GM18511 (cell line): ENCODE data around the gene S100A1.
A peak's percentile ranks its signal among the peaks of the same experiment; 100 is the strongest.

Experiments
- ATAC-seq: cut with Tn5 transposase; IDR thresholded peaks from one replicate; pipeline ENCODE4 v1.9.1; 2021; ENCODE audit warnings: mild to moderate bottlenecking, moderate library complexity; ENCODE audit not compliant: unreplicated experiment

The S100A1 gene

DNA sequence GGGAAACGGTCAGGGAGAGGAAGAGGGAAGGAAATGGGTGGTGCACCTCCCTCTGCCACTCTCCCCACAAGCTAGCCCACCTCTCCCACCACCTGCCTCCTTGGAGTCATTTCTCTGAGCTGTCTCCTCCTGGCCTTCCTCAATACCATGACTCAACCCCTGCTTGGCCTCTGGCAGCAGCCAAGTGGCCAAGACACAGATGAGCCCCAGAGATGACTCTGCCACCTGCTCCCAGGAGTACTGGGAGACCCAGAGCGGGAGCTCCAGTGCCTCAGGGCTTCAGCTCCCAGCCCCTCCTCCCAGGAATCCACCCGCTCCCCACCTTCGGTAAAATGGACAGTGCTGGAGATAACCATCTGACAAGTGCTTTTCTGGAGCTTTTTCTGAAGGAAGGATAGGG, 17.9 kb upstream of the S100A1 start:
- no peak for ATAC-seq

DNA sequence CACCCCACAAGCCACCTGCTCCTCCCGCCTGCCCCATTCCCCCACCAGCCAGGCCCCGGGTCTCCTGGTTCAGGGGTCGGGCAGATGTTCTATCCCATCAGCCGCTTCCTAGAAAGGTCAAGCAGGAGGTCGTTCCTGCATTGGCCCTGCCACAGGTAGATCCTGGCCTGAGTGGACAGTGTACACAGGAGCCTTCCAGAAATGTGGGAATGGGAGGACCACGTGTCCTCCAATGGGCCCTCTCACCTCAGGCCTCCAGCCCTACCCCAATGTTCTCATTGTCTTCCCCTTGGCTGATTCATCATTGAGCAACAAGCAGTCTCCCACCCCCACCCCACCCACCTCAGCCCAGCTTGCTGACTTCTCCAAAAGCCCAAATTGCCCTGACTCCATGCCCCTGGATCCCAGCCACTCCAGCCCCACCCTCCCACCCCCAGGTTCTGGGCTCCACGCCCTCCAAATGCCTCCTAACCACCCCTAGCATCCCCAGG, 17.4 kb upstream of the S100A1 start:
- ATAC-seq = no peak

DNA sequence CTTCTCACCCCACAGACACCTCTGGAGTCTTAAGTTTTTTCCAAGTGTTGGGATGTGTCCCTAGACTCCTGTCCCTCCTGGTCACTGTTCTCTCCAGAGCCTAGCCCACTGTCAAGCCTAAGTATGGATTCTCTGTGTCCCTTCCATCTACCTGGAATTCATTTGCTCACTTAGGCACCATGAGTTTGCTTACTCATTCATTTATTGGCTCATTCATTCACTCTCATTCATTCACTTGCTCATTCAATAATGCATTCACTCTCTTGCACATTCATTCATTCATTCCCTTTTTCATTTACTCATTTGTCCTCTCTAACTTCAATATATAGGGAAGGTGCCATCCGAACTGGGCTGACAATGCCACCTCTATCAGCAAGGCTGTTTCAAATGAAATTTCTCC, 16.9 kb upstream of the S100A1 start:
- ATAC-seq = no peak

DNA sequence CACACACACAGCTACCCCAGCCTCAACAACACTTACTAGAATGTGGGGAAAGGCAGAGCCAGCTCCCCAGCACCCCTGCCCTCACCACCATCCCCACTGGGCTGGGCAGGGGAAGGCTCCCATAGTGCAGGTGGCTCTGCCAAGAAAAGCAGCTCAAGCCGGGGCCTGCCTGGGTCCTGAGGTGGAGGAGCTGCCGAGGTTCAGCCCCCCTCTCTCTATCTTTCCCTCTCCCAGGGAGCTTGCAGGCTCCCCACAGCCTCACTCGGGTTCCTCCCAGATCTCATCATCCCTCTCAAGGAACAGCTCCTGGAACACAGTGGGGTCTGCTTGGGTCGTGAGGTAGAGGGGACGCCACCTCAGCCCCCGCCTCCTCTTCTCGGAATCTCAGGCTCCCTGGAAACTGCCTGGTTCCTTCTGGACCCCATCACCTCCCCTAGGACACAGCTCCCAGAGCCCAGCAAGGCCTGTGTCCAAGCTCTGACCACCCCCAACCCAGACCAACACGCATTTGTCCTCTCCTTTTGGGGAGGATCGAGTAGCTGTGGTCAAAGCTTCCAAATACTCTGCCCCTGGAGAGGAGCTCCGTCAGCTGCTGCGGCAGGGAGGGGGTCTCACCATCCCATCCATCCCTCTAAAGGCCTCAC, 16.0 kb upstream of the S100A1 start:
- ATAC-seq = no peak

DNA sequence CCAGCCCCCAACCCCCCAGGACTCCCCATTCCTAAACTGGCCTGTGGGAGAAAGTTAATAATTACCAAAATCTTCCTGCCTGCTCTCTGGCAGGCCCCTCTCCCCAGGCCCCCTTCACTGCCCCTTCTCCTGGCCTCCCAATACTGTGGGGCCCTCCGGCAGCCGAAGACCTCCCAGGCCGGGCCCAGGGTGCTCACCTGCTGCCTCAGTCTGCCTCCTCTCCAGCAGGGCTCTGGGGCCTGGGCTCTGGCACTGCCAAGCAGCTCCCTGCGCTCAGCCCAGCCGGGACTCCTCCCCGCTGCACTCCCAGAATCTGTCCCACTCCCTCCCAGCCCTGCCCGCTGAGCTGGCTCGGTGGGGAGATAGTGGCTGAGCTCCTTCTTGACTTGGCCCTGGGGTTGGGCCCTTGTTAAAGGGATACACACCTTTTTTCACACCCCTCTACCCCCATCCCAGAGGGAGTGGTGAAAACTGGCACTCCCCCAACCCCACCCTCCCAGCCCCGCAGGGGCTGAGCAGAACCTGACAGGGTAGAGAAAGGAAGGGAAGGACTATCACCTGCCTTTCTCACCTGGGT, 15.4 kb upstream of the S100A1 start, which contains the start of gene S100A16:
Gene S100A16 (minus strand): TSS at position 383 of the 577 bp plus-strand sequence. CDS start 4,986 bp downstream, outside the sequence.
- no peak for ATAC-seq

DNA sequence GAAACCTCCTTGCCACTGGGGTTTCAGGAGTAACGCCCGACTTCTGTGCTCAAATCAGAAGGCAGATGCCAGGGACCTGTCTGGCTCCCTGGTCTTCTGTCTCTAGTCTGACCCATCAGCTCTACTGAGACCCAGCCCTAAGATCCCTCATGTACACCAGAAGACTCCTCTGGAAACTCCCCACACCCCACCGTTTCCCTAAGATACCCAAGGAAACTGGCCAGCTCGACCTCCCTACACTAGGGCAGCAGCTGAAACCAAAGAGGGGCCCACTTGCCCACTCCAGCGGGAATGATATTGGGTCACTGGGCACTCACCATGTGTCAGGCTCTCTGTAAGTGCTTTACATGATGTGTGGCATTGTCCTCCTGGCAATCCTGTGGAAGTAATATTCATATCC, 14.8 kb upstream of the S100A1 start:
- ATAC-seq = no peak

DNA sequence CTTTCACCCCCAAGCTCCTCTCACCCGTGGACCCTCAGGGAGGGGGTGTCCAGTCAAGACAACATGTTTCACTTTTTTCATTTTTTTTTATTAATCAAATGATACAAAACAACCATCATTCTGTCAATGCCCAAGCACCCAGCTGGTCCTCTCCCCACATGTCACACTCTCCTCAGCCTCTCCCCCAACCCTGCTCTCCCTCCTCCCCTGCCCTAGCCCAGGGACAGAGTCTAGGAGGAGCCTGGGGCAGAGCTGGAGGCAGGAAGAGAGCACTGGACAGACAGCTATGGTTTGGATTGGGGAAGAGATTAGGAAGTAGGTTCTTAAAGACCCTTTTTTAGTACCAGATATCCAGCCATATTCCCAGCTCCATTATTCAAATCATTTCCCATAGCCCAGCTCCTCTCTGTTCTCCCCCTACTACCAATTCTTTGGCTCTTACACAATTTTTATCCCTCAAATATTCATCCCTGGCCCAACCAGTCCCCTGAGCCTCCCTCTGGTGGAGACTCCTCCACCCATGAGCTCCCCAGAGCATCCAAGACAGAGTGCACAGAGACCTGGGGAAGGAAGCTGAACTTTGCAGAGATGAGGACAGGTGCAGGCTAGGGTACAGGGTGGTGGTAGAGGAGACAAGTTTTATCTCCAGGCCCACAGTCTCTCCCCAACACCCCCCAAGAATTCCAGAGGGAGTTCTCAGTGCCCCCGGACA, 13.9 kb upstream of the S100A1 start:
- no peak for ATAC-seq

DNA sequence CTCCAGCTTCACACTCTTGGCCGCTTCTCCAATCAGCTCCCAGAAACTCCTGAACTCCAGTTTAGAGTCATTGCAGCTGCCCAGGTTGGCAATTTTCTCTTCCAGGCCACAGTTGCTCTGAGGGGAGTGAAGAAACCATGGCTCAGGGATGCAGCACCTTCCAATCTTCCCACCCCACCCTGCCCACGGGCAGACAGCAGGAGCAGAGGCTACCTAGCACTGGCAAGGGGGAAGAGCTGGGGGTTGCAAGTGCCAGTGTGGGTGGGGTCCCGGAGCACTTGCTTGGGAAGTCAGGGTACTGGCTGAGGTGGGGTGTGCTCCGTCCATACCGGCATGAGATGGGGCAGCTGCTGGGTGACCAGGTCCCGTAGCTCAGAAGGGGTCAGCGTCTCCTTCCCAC, 13.3 kb upstream of the S100A1 start:
- no peak for ATAC-seq

DNA sequence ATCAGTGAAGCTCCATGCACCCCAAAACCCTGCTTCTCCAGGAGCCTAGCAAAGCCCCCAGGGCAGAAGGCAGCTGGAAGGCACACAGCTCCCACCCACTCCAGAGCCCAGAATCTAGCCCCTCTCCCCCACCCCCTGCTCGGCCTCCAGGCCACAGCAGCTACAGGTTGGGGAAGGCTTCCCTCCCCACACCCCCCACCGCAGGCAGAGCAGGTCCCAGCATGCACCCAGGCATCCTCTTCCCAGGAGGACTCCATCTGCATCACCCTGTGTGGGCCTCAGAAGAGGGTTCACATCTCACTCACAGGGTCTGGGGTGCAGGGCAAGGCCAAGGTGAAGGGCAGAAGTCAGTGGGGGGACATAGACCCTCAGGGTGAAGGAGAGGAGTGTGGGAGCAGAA, 12.8 kb upstream of the S100A1 start:
- no peak for ATAC-seq

DNA sequence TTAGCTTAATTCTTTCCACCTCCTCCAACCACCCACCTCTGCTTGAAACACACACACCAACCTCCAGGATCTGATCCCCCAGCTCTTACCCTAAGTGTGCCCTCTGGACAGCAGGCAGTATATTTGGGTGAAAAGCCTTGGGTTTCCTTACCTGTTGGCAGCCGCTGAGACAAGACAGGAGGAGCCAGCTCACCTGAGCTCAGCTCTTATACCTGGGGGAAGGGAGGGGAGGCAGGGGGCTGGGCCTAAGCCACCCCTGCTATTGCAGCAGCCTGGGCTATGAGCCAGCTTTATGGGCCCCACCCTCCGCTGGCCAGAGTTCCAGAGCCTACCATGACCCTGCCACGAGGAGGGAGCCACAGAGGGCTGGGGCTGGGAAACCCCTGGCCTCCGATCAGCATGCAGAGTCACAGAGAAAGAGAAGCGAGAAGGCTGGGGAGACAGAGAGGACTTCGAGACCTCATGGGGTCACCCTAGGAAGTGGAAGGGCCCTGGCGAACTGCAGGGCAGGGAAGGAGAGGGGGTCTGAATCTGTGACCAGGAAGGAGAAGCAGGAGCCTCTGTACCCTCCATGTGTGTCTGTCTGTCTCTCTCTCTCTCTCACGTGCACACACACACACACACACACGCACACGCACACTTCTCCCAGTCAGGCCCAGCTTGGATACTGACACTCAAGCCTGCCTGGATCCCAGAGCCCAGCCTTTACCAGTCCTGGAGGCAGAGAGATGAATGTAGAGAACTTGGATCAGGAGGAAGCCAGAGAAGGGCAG, 11.9 kb upstream of the S100A1 start, which contains the start of gene S100A14:
Gene S100A14 (minus strand): TSS at position 182 of the 773 bp plus-strand sequence. CDS start 467 bp downstream, outside the sequence.
- ATAC-seq = no peak

DNA sequence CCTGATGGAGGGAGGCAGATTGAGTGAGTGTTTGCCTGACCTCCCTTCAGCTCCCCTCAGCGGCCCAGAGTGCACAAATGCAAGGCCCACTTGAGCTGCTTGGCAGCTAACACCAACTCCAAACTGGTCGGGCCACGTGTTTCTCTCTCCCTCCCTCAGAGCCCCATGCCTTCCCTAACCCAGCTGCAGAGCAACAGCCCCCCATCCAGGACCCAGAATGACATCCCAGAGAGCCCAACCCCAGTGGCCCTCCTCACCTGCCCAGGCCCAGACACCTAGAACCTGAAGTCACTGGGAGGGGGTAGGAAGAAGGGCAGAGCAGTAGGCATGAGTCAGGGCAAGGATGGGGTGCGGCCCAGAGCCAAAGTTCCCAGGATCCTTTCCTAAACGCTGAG, 11.3 kb upstream of the S100A1 start:
- no peak for ATAC-seq

DNA sequence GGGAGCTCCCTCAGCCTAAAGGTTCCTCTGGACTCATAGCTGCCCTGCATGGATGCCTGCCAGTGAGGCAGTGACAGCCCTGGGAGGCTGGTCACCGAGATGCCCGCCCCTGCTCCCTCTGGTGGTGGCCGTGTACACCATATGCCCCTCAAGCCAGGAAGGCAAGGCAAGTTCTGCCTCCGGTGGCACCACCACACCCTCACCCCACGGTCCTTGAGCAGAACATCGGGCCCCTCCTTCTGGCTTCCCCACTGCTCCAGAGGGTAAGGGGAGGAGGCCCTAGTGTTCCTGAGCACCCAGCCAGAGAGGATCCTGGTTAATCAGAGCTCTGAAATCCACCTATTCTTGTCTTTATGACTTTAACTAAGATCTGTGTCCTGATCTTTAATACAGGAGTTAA, 10.6 kb upstream of the S100A1 start:
- ATAC-seq = peak; percentile 69

DNA sequence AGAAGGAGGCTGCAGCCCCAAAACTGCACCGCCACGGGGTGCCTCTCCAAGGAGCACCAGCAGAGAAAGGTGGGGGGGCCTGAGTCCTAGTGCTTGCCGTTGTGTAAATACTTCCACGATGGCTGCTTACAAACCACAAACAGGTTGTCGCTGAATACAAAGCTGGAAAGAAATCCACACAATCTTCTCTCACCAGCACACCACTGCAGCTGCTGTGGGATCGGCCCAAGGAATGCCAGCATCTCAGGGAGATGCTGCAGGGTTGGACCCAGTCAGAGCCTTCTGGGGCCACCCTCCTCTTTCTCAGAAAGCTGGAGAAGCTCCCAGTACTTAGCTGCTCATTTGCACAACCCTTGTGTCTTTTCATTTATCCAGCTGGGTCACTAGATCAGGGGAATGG, 9.1 kb upstream of the S100A1 start:
- no peak for ATAC-seq

DNA sequence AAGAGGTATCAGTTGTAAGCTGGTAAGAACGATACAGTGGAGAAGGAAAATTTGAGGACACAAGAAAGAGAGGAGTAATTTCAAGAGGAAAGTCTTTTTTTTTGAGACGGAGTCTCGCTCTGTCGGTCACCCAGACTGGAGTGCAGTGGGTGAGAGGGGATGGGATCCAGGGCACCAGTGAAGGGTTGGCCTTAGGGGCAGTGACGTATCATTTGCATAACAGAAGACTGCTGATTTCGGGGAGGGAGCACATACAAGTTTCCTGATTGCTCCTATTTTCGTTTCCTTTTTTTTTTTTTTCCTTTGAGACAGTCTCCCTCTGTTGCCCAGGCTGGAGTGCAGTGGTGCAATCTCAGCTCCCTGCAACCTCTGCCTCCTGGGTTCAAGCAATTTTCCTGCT, 5.1 kb upstream of the S100A1 start:
- ATAC-seq = no peak

DNA sequence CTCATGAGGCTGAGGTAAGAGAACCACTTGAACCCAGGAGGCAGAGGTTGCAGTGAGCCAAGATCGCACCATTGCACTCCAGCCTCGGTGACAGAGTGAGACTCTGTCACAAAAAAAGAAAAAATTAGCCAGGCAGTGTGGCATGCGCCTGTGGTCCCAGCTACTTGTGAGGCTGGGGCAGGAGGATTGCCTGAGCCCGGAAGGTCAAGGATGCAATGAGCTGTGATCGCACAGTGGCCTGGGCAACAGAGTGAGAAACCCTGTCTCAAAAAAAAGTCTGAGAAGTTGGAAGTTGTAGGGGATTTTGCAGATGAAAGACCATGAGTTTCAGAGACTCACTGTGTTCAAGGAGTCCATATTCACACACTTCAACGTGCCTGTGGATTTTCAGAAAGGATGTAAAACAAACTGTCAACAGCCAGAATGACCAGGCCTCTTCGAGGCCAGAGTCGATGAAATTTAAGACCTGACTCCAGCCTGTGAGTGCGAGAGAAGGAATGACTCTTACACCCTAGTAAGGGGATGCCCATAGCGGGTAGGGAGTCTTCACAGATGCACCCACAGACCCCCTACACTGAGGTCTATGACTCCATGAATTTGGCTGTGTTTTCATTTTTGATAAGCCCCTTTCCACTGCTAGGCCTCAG, 3.1 kb upstream of the S100A1 start:
- ATAC-seq = no peak

DNA sequence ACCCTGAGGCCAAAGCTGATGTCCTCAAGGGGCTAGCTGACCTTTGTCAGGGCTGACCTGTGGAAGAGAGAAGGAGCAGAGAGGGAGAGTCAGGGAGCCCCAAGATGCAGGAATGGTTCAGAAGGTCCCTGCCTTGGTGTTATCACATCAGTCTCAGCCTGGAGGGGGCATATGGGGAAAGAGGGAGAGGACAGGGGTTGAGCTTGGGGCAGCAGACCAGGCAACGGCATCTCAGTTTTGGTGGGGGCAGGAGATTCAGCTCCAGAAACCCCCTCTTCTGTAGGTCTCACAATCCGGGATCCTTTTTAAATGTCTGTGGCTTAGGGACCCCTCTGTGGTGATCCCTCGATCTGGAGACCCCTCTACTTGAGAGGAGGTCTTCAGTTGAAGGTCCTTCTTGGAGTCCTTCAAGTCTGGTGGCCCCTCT, 1.7 kb upstream of the S100A1 start:
- ATAC-seq = no peak

DNA sequence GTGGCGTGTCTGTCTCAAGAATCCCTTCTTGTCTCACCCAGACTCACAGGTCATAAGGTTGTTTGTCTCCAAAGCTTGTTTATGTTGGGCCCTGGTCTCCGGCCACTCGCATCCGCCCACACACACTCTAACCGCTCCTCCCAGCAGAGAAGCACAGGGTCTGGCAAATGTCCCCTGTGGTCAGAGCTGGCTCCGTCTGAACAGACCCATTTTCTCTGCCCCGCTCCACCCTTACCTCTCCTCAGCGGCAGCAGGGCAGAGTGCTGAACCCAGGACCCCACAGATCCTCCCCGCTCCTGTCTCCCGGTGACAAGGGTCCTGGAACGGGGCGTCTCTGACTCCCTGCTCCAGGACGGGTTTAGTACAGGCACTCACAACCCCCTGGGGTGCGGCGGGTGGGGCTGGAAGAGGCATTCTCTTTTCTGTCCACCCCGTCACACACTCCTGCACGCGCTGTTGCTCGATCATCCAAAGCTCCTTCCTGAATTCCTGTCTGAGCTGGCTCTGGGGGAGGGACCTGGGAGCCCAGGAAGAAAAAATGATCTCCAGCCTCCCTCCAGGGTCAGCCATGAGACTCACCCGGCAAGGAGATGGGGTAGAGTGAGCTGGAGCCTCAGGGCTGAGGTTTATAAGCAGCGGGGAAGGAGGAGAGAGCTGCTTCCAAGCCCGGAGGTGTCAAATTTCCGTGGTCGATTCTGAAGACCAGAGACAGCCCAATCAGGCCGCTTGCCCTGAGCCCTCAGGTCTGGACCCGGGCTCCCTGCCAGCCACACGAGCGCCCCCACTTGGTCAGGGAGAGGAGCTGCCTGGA, 1.1 kb upstream of the S100A1 start, which contains the start of gene S100A13:
Gene S100A13 (minus strand): TSS at position 602 of the 811 bp plus-strand sequence. CDS start 1,033 bp downstream, outside the sequence.
- ATAC-seq = no peak

DNA sequence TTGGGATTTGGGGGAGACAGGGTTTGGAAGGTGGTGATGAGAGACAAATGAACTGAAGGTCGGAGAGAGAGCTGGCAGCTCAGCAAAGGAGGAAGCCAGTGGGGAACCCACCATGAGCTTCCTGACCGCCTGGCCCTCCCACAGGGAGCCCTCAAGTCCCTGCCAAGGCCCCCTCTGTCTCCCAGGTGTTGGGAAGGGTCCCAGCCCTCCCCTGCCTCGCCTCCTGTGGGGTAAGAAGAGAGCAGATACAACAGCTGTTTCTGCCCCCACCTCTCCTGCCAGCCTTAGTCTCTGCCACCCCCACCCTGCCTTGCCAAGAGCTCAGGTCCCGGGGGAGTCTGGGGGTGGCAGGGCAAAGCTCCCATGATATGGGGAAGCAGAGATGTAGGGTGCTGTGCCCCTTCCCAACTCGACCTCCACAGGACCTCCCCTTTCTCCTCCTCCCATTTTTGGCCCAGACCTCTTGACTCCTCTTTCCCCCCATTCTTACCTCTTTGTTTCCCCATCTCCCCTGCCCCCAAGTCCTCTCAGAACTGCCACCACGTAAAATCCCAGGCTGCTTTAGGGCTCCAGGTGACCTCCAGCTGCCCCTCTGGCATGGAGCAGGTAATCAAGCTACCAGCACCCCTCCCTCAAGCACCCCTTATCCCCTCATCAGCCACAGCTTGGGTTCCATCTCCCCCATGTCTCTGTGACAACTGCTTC, 556 bp downstream of the S100A1 start:
- no peak for ATAC-seq

DNA sequence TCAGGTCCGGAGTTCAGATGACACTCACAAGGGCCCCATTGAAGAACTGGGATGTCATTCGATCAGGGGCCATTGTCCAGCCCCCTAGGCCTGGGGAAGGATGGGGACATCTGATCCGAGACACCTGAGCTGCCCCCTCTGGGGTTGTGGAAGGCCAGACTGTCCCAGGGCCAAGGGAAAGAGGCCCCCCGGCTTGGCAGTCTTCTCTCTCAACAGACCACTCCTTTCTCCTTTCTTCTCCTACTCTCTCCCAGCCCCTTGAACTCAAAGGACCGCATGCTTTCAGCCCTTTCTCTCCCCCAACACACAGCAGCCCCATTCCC, 1.1 kb downstream of the S100A1 start:
- no peak for ATAC-seq
